Cardiac septum (tissue), 1 donor: Measurements from ENCODE around the gene KCNK7. TPM values are rescaled to one million over a fixed set of nuclear protein-coding genes. Genes with fewer than 3 reads are reported as not detected.

ENCODE experiments used
- DNase-seq: peaks from one replicate; pipeline ENCODE4 v3.0.0-alpha.2; 2020; ENCODE audit warnings: low spot score
- intact Hi-C: fragments of 100-400 bp; cut with DNase I; formaldehyde crosslinking; loops from one replicate; pipeline ENCODE4 v1.14.0; 2022
- total RNA-seq: library from RNA; stranded (reverse); fragmentation: NEBNext Ultra II Directional; extraction: Animal tissue kit (Norgen Biotek cat#: 25700); gene quantifications from one replicate; pipeline ENCODE4 v1.2.1, GENCODE V29; 2021
- donor health status: DM: no; HTN: no; CAD: no.

The KCNK7 gene
- total RNA-seq, 1 donor from 2014 or later: 1.5 TPM

- intact Hi-C loops: no loop called here
- DNase-seq: no peak
Observed at GRCh38 chr11:65591939-65592857, 3.4 kb downstream of the KCNK7 start.

GRCh38 chr11:65590240-65590738, 5.3 kb downstream of the KCNK7 start:
- intact Hi-C loops: no loop called here
- no peak for DNase-seq

GRCh38 chr11:65589444-65590239, 6.0 kb downstream of the KCNK7 start:
- DNase-seq: no peak
- intact Hi-C loops: loop anchor here (2.0 to 5.0 kb wide), 2 partner anchors 15 to 47 kb away; no protein-coding TSS in a partner anchor

GRCh38 chr11:65588199-65589054, 7.2 kb downstream of the KCNK7 start:
- intact Hi-C loops: loop anchor here (2.0 to 5.0 kb wide), 2 partner anchors 14 to 46 kb away; no protein-coding TSS in a partner anchor
- DNase-seq: no peak

- DNase-seq: no peak
- intact Hi-C loops: loop anchor here (5.0 kb wide), 1 partner anchor 44 kb away; no protein-coding TSS in a partner anchor
Observed at GRCh38 chr11:65586676-65587075, 8.9 kb downstream of the KCNK7 start.

GRCh38 chr11:65586247-65586630, 9.4 kb downstream of the KCNK7 start:
- intact Hi-C loops: loop anchor here (5.0 kb wide), 1 partner anchor 44 kb away; no protein-coding TSS in a partner anchor
- no peak for DNase-seq

GRCh38 chr11:65585396-65586246, 10.0 kb downstream of the KCNK7 start:
- no peak for DNase-seq
- intact Hi-C loops: loop anchor here (5.0 kb wide), 1 partner anchor 43 kb away; no protein-coding TSS in a partner anchor

- no peak for DNase-seq
- intact Hi-C loops: loop anchor here (5.0 kb wide), 1 partner anchor 42 kb away; no protein-coding TSS in a partner anchor
Observed at GRCh38 chr11:65584723-65585171, 10.9 kb downstream of the KCNK7 start.

- intact Hi-C loops: no loop called here
- no peak for DNase-seq
Observed at GRCh38 chr11:65584106-65584505, 11.5 kb downstream of the KCNK7 start.

- intact Hi-C loops: no loop called here
- DNase-seq: no peak
Observed at GRCh38 chr11:65583589-65583988, 12.0 kb downstream of the KCNK7 start.

- no peak for DNase-seq
- intact Hi-C loops: no loop called here
Observed at GRCh38 chr11:65581928-65582327, 13.7 kb downstream of the KCNK7 start.

GRCh38 chr11:65580756-65581155, 14.8 kb downstream of the KCNK7 start:
- intact Hi-C loops: no loop called here
- DNase-seq: no peak

GRCh38 chr11:65580031-65580692, 15.4 kb downstream of the KCNK7 start:
- no peak for DNase-seq
- intact Hi-C loops: no loop called here

GRCh38 chr11:65579291-65579690, 16.3 kb downstream of the KCNK7 start:
- intact Hi-C loops: no loop called here
- DNase-seq: no peak

GRCh38 chr11:65578667-65579066, 16.9 kb downstream of the KCNK7 start:
- intact Hi-C loops: no loop called here
- no peak for DNase-seq

GRCh38 chr11:65578134-65578533, 17.5 kb downstream of the KCNK7 start:
- DNase-seq: no peak
- intact Hi-C loops: no loop called here

- DNase-seq: no peak
- intact Hi-C loops: no loop called here
Observed at GRCh38 chr11:65577756-65578109, 17.9 kb downstream of the KCNK7 start.
